ENCODE results near the gene TMEM203. TPM values are rescaled to one million over a fixed set of nuclear protein-coding genes. Genes with fewer than 3 reads are reported as not detected.
A peak's percentile ranks its signal among the peaks of the same experiment; 100 is the strongest.

Gene TMEM203
- total RNA-seq, 1 donor from 2014 or later = 26.6 TPM

DNA sequence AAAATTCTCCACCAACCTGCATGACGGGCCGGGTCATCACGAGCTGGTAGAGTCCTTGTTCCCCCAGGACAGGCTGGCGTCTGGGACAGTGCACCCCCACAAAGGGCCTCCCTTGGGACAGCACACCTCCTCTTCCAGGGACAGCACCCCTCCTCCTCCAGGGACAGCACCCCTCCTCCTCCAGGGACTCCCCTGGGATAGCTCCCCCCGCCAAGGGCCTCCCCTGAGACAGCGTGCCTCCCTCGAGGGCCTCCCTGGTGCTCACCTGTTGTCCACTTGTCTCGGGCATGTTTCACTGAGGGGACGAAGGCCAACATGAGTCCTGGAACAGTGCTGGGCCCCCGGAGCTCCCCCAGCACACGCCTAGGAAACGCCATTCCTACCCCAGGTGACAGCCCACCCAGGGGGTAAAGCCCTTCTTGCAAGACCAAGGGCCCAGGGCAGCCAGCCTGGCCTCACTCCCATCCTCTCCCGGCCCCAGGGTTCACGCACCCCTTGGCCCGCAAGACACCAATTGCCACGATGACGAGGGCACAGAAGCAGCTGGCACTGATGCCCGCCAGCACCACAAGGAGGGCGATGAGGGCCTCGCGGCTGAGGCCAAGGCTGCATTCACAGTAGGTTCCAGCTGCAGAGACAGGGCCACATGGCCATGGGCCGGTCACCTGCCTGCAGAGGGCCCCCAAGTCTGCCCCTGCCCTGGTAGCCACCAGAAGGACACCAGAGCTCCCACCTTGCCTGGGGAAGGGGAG is 34.1 kb downstream of the TMEM203 start:
- no peak overlapping the region for H3K27ac ChIP-seq
- DNase-seq (no peak), ATAC-seq (no peak)
- no peaks in the 10 kb centered on the region for H3K36me3 ChIP-seq
- TF ChIP-seq, protein P1, sequence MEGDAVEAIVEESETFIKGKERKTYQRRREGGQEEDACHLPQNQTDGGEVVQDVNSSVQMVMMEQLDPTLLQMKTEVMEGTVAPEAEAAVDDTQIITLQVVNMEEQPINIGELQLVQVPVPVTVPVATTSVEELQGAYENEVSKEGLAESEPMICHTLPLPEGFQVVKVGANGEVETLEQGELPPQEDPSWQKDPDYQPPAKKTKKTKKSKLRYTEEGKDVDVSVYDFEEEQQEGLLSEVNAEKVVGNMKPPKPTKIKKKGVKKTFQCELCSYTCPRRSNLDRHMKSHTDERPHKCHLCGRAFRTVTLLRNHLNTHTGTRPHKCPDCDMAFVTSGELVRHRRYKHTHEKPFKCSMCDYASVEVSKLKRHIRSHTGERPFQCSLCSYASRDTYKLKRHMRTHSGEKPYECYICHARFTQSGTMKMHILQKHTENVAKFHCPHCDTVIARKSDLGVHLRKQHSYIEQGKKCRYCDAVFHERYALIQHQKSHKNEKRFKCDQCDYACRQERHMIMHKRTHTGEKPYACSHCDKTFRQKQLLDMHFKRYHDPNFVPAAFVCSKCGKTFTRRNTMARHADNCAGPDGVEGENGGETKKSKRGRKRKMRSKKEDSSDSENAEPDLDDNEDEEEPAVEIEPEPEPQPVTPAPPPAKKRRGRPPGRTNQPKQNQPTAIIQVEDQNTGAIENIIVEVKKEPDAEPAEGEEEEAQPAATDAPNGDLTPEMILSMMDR (IDR thresholded peaks at IDR 0.05) = no peak
- H3K4me3 ChIP-seq = no peak overlapping the region
- peaks cover 30% of the 10 kb centered on the region for H3K4me1 ChIP-seq
- no peaks in the 10 kb centered on the region for H3K9me3 ChIP-seq
- peaks cover 57% of the 10 kb centered on the region for H3K27me3 ChIP-seq (ENCODE audit: low read depth)
- intact Hi-C loops (cut with DNase I) = no loop called here

DNA sequence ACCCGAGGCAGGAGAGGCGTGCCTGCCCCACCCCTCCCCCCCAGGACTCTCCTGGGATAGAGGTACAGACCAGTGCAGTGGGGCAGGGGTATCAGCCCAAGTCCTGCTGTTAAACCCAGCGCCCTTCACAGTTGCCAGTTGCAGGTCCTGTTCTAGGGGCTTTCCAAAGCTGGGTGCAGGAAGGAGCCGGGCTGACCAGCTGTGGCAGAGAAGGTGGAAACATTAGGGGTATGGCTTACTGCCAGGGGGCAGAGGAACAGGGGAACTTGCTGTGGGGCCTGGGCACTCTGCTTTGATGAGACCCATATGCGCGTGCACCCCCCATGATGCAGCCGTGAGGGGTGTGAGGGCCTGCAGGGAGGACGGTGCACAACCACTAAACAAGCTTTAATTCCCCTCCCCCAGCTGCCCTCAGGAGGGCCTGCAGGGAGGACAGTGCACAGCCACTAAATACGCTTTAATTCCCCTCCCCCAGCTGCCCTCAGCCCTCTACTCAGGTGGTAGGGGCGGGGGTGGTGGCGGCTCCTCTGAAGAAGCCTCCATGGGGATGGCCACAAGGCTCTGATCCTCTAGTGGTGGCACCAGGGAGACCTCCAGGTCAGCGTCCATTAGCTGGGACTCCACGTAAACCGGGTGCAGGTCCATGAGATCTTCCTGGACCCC is 34.8 kb downstream of the TMEM203 start:
- TF ChIP-seq, protein P1 (IDR thresholded peaks at IDR 0.05) = no peak
- H3K27ac ChIP-seq = no peak overlapping the region
- H3K36me3 ChIP-seq = no peaks in the 10 kb centered on the region
- H3K4me1 ChIP-seq = peaks cover 30% of the 10 kb centered on the region
- intact Hi-C loops (cut with DNase I) = no loop called here
- no peak overlapping the region for H3K4me3 ChIP-seq
- no peak for DNase-seq
- H3K9me3 ChIP-seq = no peaks in the 10 kb centered on the region
- no peak for ATAC-seq
- peaks cover 64% of the 10 kb centered on the region for H3K27me3 ChIP-seq (ENCODE audit: low read depth)

DNA sequence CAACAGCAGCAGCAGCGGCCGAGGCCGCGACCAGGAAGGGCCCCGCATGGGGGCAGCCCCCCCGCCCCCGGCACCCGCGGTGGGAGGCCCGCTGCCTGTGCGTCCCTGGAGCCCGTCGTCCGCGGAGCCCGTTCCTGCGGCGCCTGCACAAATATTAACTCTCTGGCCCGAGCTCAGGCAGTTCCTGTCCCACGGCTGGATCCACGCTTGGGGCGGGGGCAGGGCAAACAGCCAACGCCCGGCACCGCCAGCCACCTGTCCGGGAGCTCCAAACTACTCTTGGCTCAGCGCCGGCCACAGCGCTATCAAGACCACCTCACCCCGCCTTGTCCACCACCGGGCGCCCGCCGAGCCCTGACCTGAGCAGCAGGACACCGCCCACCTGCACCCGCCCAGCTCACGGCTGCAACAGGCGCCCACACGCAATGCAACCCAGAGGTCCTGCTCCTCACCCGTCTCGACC is 35.5 kb downstream of the TMEM203 start, which contains the start of gene LRRC26:
Gene LRRC26 (minus strand): TSS at position 156 of the 463 bp plus-strand sequence. CDS start 108 bp downstream, at position 48.
- no peaks in the 10 kb centered on the region for H3K9me3 ChIP-seq
- H3K36me3 ChIP-seq = no peaks in the 10 kb centered on the region
- H3K27ac ChIP-seq = no peak within 1 kb of the TSS
- peaks cover 71% of the 10 kb centered on the region for H3K27me3 ChIP-seq (ENCODE audit: low read depth)
- H3K4me1 ChIP-seq = peaks cover 25% of the 10 kb centered on the region
- intact Hi-C loops (cut with DNase I) = no loop called here
- TF ChIP-seq, protein P1 (IDR thresholded peaks at IDR 0.05) = no peak
- no peak for ATAC-seq
- DNase-seq = no peak
- peak within 1 kb of the TSS; percentile 41 for H3K4me3 ChIP-seq

DNA sequence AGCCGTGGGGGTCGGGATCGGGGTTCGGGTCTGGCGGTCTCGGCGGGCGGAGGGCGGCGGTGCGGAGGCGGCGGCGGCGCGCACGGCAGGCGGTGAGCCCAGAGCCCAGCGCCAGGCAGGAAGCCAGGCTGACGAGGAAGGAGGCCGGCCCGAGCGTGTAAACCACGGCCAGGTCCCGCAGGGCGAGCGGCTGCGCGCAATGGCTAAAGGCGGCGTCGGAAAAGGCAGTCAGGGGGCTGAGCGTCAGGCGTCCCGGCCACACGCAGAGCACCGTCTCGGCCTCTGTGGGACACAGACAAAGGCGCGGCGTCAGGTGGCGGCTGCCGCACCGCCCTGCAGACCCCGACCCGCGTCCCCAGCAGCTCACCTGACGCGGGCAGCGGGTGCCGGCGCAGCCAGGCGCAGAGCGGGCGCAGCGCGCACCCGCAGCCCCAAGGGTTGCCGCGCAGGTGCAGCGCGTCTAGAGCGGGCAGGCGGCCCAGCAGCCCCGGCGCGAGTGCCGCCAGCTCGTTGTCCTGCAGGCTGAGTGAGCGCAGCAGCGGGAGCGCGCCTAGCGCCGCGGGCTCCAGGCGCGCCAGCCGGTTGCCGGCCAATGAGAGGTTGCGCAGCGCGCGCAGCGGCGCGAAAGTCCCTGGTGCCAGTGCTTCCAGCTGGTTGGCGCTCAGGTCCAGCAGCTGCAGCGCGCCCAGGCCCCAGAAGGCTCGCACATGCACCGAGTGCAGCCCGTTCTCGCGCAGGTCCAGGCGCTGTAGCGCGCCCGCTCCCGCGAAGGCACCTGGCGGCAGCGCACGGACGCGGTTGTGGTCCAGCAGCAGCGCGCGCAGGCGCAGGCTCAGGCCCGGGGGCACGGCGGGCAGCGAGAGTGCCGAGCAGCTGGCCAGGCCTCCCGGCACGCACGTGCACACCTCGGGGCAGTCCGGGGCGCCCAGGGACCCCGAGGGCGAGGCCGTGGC is 36.3 kb downstream of the TMEM203 start:
- TF ChIP-seq, protein P1 (IDR thresholded peaks at IDR 0.05) = no peak
- H3K9me3 ChIP-seq = no peaks in the 10 kb centered on the region
- peak overlapping the region; percentile 41 for H3K4me3 ChIP-seq
- H3K4me1 ChIP-seq = peaks cover 23% of the 10 kb centered on the region
- ATAC-seq (peak; percentile 27 to 44), DNase-seq (no peak)
- H3K27me3 ChIP-seq (ENCODE audit: low read depth) = peaks cover 78% of the 10 kb centered on the region
- intact Hi-C loops (cut with DNase I) = no loop called here
- H3K36me3 ChIP-seq = no peaks in the 10 kb centered on the region
- no peak overlapping the region for H3K27ac ChIP-seq

DNA sequence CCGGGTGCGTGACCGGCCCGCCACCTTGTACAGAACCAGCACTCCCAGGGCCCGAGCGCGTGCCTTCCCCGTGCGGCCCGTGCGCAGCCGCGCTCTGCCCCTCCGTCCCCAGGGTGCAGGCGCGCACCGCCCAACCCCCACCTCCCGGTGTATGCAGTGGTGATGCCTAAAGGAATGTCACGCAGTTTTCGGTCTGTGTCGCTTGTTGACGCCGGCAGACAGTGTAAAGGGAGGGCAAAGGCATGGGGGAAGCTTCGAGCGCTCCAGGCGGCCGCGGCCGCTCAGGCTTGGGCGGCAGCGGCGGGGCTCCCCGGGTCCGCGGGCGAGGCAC is 36.9 kb downstream of the TMEM203 start:
- intact Hi-C loops (cut with DNase I) = no loop called here
- peaks cover 85% of the 10 kb centered on the region for H3K27me3 ChIP-seq (ENCODE audit: low read depth)
- H3K27ac ChIP-seq = no peak overlapping the region
- H3K4me3 ChIP-seq = peak overlapping the region; percentile 41
- DNase-seq (no peak), ATAC-seq (no peak)
- H3K4me1 ChIP-seq = peaks cover 24% of the 10 kb centered on the region
- TF ChIP-seq, protein P1 (IDR thresholded peaks at IDR 0.05) = no peak
- H3K9me3 ChIP-seq = no peaks in the 10 kb centered on the region
- no peaks in the 10 kb centered on the region for H3K36me3 ChIP-seq

All from lower lobe of right lung (tissue), 2 donors.